ENCODE results near the gene ACLY. TPM values are rescaled to one million over a fixed set of nuclear protein-coding genes. Genes with fewer than 3 reads are reported as not detected.
A peak's percentile ranks its signal among the peaks of the same experiment; 100 is the strongest.

ACLY gene
- total RNA-seq, 1 donor from 2014 or later = 64.4 TPM

- no peaks in the 10 kb centered on the region for H3K27me3 ChIP-seq
- H3K4me3 ChIP-seq = no peak overlapping the region
- peaks cover 56 to 88% of the 10 kb centered on the region in 2 donors for H3K36me3 ChIP-seq
- TF ChIP-seq, protein P1, sequence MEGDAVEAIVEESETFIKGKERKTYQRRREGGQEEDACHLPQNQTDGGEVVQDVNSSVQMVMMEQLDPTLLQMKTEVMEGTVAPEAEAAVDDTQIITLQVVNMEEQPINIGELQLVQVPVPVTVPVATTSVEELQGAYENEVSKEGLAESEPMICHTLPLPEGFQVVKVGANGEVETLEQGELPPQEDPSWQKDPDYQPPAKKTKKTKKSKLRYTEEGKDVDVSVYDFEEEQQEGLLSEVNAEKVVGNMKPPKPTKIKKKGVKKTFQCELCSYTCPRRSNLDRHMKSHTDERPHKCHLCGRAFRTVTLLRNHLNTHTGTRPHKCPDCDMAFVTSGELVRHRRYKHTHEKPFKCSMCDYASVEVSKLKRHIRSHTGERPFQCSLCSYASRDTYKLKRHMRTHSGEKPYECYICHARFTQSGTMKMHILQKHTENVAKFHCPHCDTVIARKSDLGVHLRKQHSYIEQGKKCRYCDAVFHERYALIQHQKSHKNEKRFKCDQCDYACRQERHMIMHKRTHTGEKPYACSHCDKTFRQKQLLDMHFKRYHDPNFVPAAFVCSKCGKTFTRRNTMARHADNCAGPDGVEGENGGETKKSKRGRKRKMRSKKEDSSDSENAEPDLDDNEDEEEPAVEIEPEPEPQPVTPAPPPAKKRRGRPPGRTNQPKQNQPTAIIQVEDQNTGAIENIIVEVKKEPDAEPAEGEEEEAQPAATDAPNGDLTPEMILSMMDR (IDR thresholded peaks at IDR 0.05) = no peak
- DNase-seq (ENCODE audit: low spot score in 2 of 2) = no peak
- H3K4me1 ChIP-seq = peaks cover 2 to 4% of the 10 kb centered on the region in 2 donors
- no peaks in the 10 kb centered on the region for H3K9me3 ChIP-seq
- no peak overlapping the region for H3K27ac ChIP-seq
- intact Hi-C loops (cut with DNase I) = no loop called here
These were observed 22.0 kb downstream of the ACLY start for GRCh38 chr17:41896726-41897125.

DNA sequence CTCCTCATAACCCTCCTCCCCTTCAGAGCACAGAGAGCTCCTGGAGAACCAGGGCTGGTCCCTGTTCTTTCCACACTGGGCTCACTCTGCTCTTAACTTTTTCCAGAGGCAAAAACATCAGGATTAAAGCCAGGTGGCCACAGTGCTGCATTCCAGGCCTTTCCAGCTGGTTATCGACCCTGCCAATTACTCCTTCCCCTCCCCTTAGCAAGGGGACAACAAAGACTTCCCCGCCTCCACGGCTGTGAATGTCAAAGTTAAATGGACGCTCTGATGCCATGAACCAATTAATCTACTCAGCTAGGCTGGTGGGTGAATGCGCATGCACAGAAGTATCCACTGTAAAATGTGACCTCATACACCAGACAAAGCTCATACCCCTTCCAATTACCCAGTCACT lies 23.1 kb downstream of the ACLY start:
- Histone ChIP-seq H3K9me3 (no peaks in the 10 kb centered on the region), H3K4me1 (peaks cover 2 to 4% of the 10 kb centered on the region in 2 donors), H3K27me3 (no peaks in the 10 kb centered on the region), H3K36me3 (peaks cover 61 to 88% of the 10 kb centered on the region in 2 donors), H3K4me3 (no peak overlapping the region), H3K27ac (peak overlapping the region; percentile 24 to 59)
- intact Hi-C loops (cut with DNase I) = no loop called here
- no peak for DNase-seq (ENCODE audit: low spot score in 2 of 2)
- TF ChIP-seq, protein P1 (IDR thresholded peaks at IDR 0.05) = no peak

- H3K27ac ChIP-seq = peak overlapping the region; percentile 24 to 59
These were observed 23.9 kb downstream of the ACLY start for GRCh38 chr17:41894791-41895331.

GRCh38 chr17:41893384-41893783 lies 25.4 kb downstream of the ACLY start:
- Histone ChIP-seq H3K36me3 (peaks cover 68 to 86% of the 10 kb centered on the region in 2 donors), H3K27ac (no peak overlapping the region), H3K4me3 (no peak overlapping the region), H3K27me3 (no peaks in the 10 kb centered on the region), H3K9me3 (no peaks in the 10 kb centered on the region), H3K4me1 (peaks cover 2 to 4% of the 10 kb centered on the region in 2 donors)
- DNase-seq (ENCODE audit: low spot score in 2 of 2) = no peak
- TF ChIP-seq, protein P1 (IDR thresholded peaks at IDR 0.05) = no peak
- intact Hi-C loops (cut with DNase I) = no loop called here

More at GRCh38 chr17:41894791-41895331, 23.9 kb downstream of the ACLY start:
- Histone ChIP-seq H3K4me1 (peaks cover 2 to 4% of the 10 kb centered on the region in 2 donors), H3K4me3 (no peak overlapping the region), H3K27me3 (no peaks in the 10 kb centered on the region), H3K36me3 (peaks cover 62 to 89% of the 10 kb centered on the region in 2 donors), H3K9me3 (no peaks in the 10 kb centered on the region)
- TF ChIP-seq, protein P1 (IDR thresholded peaks at IDR 0.05) = no peak
- intact Hi-C loops (cut with DNase I) = no loop called here
- DNase-seq (ENCODE audit: low spot score in 2 of 2) = peak in 1 of 2 donors; percentile 71

GRCh38 chr17:41892021-41892376 lies 26.8 kb downstream of the ACLY start:
- DNase-seq (ENCODE audit: low spot score in 2 of 2) = no peak
- Histone ChIP-seq H3K4me3 (no peak overlapping the region), H3K36me3 (peaks cover 68 to 86% of the 10 kb centered on the region in 2 donors), H3K9me3 (no peaks in the 10 kb centered on the region), H3K4me1 (peaks cover 2 to 4% of the 10 kb centered on the region in 2 donors), H3K27me3 (no peaks in the 10 kb centered on the region), H3K27ac (no peak overlapping the region)
- intact Hi-C loops (cut with DNase I) = no loop called here
- TF ChIP-seq, protein P1 (IDR thresholded peaks at IDR 0.05) = no peak
